Muscle layer of colon (tissue), 2 donors: ENCODE measurements around the gene RNF150.
"Not testable (repeated sequence)": the region's sequence is repeated elsewhere in the genome, so short reads cannot be mapped to it uniquely, and the experiment has no call there.

Experiments used
- H3K27ac ChIP-seq: one replicate; pipeline ENCODE4 v1.7.0; 2013; ENCODE audit warnings: low read depth, mild to moderate bottlenecking, low read length, moderate library complexity
- H3K27me3 ChIP-seq, 2 donors: one replicate each; pipeline ENCODE4 v1.7.0; 2013; ENCODE audit warnings: low read length in 2 of 2, mild to moderate bottlenecking in 2 of 2; ENCODE audit not compliant: insufficient read depth in 2 of 2, control insufficient read depth in 1 of 2
- H3K36me3 ChIP-seq: one replicate; pipeline ENCODE4 v1.7.0; 2013; ENCODE audit warnings: mild to moderate bottlenecking, low read length; ENCODE audit not compliant: insufficient read depth
- H3K4me1 ChIP-seq: one replicate; pipeline ENCODE4 v1.7.0; 2013; ENCODE audit warnings: mild to moderate bottlenecking, low read length; ENCODE audit not compliant: insufficient read depth
- H3K4me3 ChIP-seq, 2 donors: one replicate each; pipeline ENCODE4 v1.7.0; 2013; ENCODE audit warnings: low read length in 2 of 2, low read depth in 1 of 2, mild to moderate bottlenecking in 1 of 2, moderate library complexity in 1 of 2
- H3K9ac ChIP-seq: one replicate; pipeline ENCODE4 v1.7.0; 2013; ENCODE audit warnings: low read length
- H3K9me3 ChIP-seq: one replicate; pipeline ENCODE4 v1.7.0; 2013; ENCODE audit warnings: mild to moderate bottlenecking, low read length
- donor health status: abdominal sarcoma.
- donor health status: Adenocarcinoma of cecum.

RNF150 gene

GRCh38 chr4:141066690-141067089 is 66.6 kb downstream of the RNF150 start:
- H3K27me3 ChIP-seq, result no peaks in the 10 kb centered on the region
- no peak overlapping the region for H3K27ac ChIP-seq
- H3K9me3 ChIP-seq, result no peaks in the 10 kb centered on the region
- no peaks in the 10 kb centered on the region for H3K36me3 ChIP-seq
- no peak overlapping the region for H3K9ac ChIP-seq
- H3K4me1 ChIP-seq, result no peaks in the 10 kb centered on the region
- H3K4me3 ChIP-seq, result no peak overlapping the region

- Histone ChIP-seq H3K9me3 (no peaks in the 10 kb centered on the region), H3K9ac (no peak overlapping the region), H3K27me3 (no peaks in the 10 kb centered on the region), H3K4me1 (no peaks in the 10 kb centered on the region), H3K36me3 (no peaks in the 10 kb centered on the region), H3K4me3 (no peak overlapping the region), H3K27ac (no peak overlapping the region)
Measured at GRCh38 chr4:141065872-141066271, 67.4 kb downstream of the RNF150 start.

- H3K36me3 ChIP-seq, result no peaks in the 10 kb centered on the region
- H3K9me3 ChIP-seq, result no peaks in the 10 kb centered on the region
- peaks cover 14% of the 10 kb centered on the region for H3K4me1 ChIP-seq
- H3K27ac ChIP-seq, result no peak overlapping the region
- no peaks in the 10 kb centered on the region for H3K27me3 ChIP-seq
- H3K9ac ChIP-seq, result no peak overlapping the region
- no peak overlapping the region for H3K4me3 ChIP-seq
Measured at GRCh38 chr4:141062651-141063050, 70.6 kb downstream of the RNF150 start.

GRCh38 chr4:141058591-141059512 is 74.4 kb downstream of the RNF150 start:
- H3K4me3 ChIP-seq, result no peak overlapping the region
- H3K36me3 ChIP-seq, result no peaks in the 10 kb centered on the region
- no peaks in the 10 kb centered on the region for H3K27me3 ChIP-seq
- H3K27ac ChIP-seq, result no peak overlapping the region
- peaks cover 14% of the 10 kb centered on the region for H3K4me1 ChIP-seq
- H3K9me3 ChIP-seq, result no peaks in the 10 kb centered on the region
- H3K9ac ChIP-seq, result no peak overlapping the region

- Histone ChIP-seq H3K36me3 (no peaks in the 10 kb centered on the region), H3K27ac (no peak overlapping the region), H3K9ac (no peak overlapping the region), H3K4me3 (no peak overlapping the region), H3K27me3 (no peaks in the 10 kb centered on the region), H3K4me1 (peaks cover 14% of the 10 kb centered on the region), H3K9me3 (no peaks in the 10 kb centered on the region)
Measured at GRCh38 chr4:141057582-141057981, 75.7 kb downstream of the RNF150 start.

- Histone ChIP-seq H3K4me3 (no peak overlapping the region), H3K9me3 (no peaks in the 10 kb centered on the region), H3K27ac (no peak overlapping the region), H3K9ac (no peak overlapping the region), H3K4me1 (peaks cover 14% of the 10 kb centered on the region), H3K36me3 (no peaks in the 10 kb centered on the region), H3K27me3 (no peaks in the 10 kb centered on the region)
Measured at GRCh38 chr4:141056473-141056872, 76.8 kb downstream of the RNF150 start.

- Histone ChIP-seq H3K4me1 (peaks cover 13% of the 10 kb centered on the region), H3K27me3 (no peaks in the 10 kb centered on the region), H3K9me3 (no peaks in the 10 kb centered on the region), H3K27ac (no peak overlapping the region), H3K9ac (no peak overlapping the region), H3K4me3 (no peak overlapping the region), H3K36me3 (no peaks in the 10 kb centered on the region)
Measured at GRCh38 chr4:141054446-141054845, 78.8 kb downstream of the RNF150 start.

- not testable (repeated sequence) for H3K9ac ChIP-seq, H3K4me3 ChIP-seq, H3K27me3 ChIP-seq, H3K36me3 ChIP-seq, H3K27ac ChIP-seq, H3K9me3 ChIP-seq
- peaks cover 19% of the 10 kb centered on the region for H3K4me1 ChIP-seq
Measured at GRCh38 chr4:141050999-141051398, 82.3 kb downstream of the RNF150 start.

- Histone ChIP-seq H3K27ac (peak overlapping the region; percentile 61), H3K4me3 (no peak overlapping the region), H3K9me3 (no peaks in the 10 kb centered on the region), H3K4me1 (peaks cover 26% of the 10 kb centered on the region), H3K27me3 (no peaks in the 10 kb centered on the region), H3K9ac (no peak overlapping the region), H3K36me3 (no peaks in the 10 kb centered on the region)
Measured at GRCh38 chr4:141047228-141047884, 85.9 kb downstream of the RNF150 start.

GRCh38 chr4:141046255-141046654 is 87.0 kb downstream of the RNF150 start:
- H3K9ac ChIP-seq, result no peak overlapping the region
- peak overlapping the region; percentile 8 for H3K27ac ChIP-seq
- peaks cover 33% of the 10 kb centered on the region for H3K4me1 ChIP-seq
- H3K27me3 ChIP-seq, result no peaks in the 10 kb centered on the region
- H3K36me3 ChIP-seq, result no peaks in the 10 kb centered on the region
- no peaks in the 10 kb centered on the region for H3K9me3 ChIP-seq
- H3K4me3 ChIP-seq, result no peak overlapping the region

GRCh38 chr4:141045848-141046247 is 87.4 kb downstream of the RNF150 start:
- Histone ChIP-seq H3K4me3 (no peak overlapping the region), H3K4me1 (peaks cover 38% of the 10 kb centered on the region), H3K27me3 (no peaks in the 10 kb centered on the region), H3K9ac (no peak overlapping the region), H3K36me3 (no peaks in the 10 kb centered on the region), H3K9me3 (no peaks in the 10 kb centered on the region), H3K27ac (peak overlapping the region; percentile 8)
